Colonic mucosa (tissue), 4 donors: ENCODE results near the gene RBBP7. TPM values are rescaled to one million over a fixed set of nuclear protein-coding genes. Genes with fewer than 3 reads are reported as not detected.

Experiments used
- DNase-seq: peaks from one replicate; pipeline ENCODE4 v3.0.0-alpha.2; 2020
- H3K27ac ChIP-seq: fragments of 200-600 bp; one replicate; pipeline ENCODE4 v1.8.0; 2021
- H3K27me3 ChIP-seq: fragments of 200-600 bp; one replicate; pipeline ENCODE4 v1.8.0; 2021
- H3K36me3 ChIP-seq: fragments of 200-600 bp; one replicate; pipeline ENCODE4 v1.8.0; 2021
- H3K4me1 ChIP-seq: fragments of 200-600 bp; one replicate; pipeline ENCODE4 v1.8.0; 2021; ENCODE audit warnings: mild to moderate bottlenecking
- H3K4me3 ChIP-seq: fragments of 200-600 bp; one replicate; pipeline ENCODE4 v1.8.0; 2021
- H3K9ac ChIP-seq, 2 donors: one replicate each; pipeline ENCODE4 v1.7.0; 2013; ENCODE audit warnings: control low read depth in 2 of 2, low read depth in 2 of 2, low read length in 2 of 2
- H3K9me3 ChIP-seq: fragments of 200-600 bp; one replicate; pipeline ENCODE4 v1.8.0; 2021
- intact Hi-C: fragments of 100-400 bp; cut with DNase I; formaldehyde crosslinking; loops from one replicate; pipeline ENCODE4 v1.14.1; 2022
- total RNA-seq, 2 donors: library from RNA; stranded (reverse); fragmentation: NEBNext Ultra II Directional in 1 of 2; extraction: Animal tissue kit (Norgen Biotek cat#: 25700) in 1 of 2; gene quantifications; one replicate each; pipeline ENCODE4 v1.2.1, GENCODE V29; 2021
- TF ChIP-seq, protein P1 (sequence below): fragments of 200-600 bp; IDR thresholded peaks from one replicate; pipeline ENCODE4 v1.8.0; 2022; ENCODE audit warnings: antibody characterized with exemption, mild to moderate bottlenecking
- donor health status: healthy.
- donor health status: DM: no; HTN: no; CAD: no.
- donor health status: DM: no; HTN: no; CAD: no.

RBBP7 gene
- total RNA-seq, result 100 to 1,000 TPM in 1 of 2 donors, 10 to 100 TPM in 1; 89.3 to 112 TPM

DNA sequence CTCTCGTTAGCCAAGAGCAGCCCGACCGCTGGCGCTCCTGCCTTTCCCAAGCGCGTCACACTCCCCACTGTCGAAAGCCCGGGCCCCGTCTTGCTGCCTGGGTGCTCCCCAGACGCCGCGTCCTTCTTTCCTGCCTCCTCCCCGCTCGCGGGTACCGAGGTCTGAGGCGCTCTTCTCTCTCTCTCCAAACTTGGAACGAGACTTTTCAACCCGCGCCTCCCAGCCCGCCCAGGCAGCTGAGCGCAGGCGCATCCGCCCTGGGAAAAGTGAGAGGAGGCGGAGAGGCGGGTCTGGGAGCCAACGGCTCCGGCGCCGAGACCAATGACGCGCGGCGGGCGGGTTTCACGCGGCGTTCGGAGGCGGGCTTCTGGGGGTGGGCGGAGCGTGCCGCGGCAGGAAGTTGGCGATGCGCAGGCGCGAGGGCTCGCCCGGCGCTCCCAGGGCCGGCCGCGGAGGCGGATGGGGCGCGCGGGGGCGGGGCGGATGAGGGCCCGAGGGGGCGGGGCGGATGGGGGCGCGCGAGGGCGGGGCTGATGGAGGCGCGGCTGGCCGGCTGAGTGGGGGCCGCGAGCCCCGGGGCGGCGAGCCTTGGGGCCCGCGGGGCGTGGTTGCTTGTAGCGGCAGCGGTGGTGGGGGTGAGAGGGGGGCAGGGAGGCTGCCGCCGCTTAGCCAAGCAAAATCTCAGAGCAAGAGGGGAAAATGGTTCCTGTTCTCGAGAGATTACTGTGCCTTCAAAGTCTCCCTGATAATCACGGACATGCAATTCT is at the start of gene RBBP7:
Gene RBBP7 (minus strand): TSS at position 268 of the 767 bp plus-strand sequence. CDS start 309 bp downstream, outside the sequence.
- H3K9me3 ChIP-seq, result no peaks in the 10 kb centered on the region
- peak within 1 kb of the TSS; percentile 54 for H3K4me3 ChIP-seq
- DNase-seq, result peak; percentile 94
- intact Hi-C loops, result loop anchor here (10.0 kb wide), 1 partner anchor 65 kb away; no protein-coding TSS in a partner anchor
- TF ChIP-seq, protein P1, sequence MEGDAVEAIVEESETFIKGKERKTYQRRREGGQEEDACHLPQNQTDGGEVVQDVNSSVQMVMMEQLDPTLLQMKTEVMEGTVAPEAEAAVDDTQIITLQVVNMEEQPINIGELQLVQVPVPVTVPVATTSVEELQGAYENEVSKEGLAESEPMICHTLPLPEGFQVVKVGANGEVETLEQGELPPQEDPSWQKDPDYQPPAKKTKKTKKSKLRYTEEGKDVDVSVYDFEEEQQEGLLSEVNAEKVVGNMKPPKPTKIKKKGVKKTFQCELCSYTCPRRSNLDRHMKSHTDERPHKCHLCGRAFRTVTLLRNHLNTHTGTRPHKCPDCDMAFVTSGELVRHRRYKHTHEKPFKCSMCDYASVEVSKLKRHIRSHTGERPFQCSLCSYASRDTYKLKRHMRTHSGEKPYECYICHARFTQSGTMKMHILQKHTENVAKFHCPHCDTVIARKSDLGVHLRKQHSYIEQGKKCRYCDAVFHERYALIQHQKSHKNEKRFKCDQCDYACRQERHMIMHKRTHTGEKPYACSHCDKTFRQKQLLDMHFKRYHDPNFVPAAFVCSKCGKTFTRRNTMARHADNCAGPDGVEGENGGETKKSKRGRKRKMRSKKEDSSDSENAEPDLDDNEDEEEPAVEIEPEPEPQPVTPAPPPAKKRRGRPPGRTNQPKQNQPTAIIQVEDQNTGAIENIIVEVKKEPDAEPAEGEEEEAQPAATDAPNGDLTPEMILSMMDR, result no peak
- H3K27me3 ChIP-seq, result no peaks in the 10 kb centered on the region
- H3K27ac ChIP-seq, result peak within 1 kb of the TSS; percentile 76
- H3K36me3 ChIP-seq, result no peaks in the 10 kb centered on the region
- H3K4me1 ChIP-seq, result peaks cover 4% of the 10 kb centered on the region
- H3K9ac ChIP-seq, result peak within 1 kb of the TSS; percentile 70 to 81

DNA sequence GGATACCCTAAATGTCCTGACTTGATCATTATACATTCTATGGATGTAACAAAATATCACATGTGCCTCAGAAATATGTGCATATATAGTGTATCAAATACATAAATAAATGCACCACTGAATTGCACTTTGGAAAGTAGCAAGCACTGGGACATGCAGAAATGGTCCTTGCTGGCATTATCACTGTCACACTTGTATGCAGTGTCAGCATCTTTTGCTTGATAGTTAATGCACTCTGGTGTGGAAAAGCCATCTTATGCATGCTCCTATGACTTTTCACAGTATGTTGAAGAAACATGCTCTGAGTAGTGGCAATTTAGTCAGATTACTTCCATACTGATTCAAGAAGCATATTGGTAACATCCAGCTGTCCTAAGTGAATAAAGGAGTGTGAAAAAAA is 48.8 kb upstream of the RBBP7 start:
- Histone ChIP-seq H3K36me3 (no peaks in the 10 kb centered on the region), H3K4me3 (no peak overlapping the region), H3K27me3 (no peaks in the 10 kb centered on the region), H3K4me1 (no peaks in the 10 kb centered on the region), H3K27ac (no peak overlapping the region), H3K9me3 (no peaks in the 10 kb centered on the region), H3K9ac (no peak overlapping the region)
- DNase-seq, result no peak
- intact Hi-C loops, result no loop called here
- TF ChIP-seq, protein P1, result no peak

DNA sequence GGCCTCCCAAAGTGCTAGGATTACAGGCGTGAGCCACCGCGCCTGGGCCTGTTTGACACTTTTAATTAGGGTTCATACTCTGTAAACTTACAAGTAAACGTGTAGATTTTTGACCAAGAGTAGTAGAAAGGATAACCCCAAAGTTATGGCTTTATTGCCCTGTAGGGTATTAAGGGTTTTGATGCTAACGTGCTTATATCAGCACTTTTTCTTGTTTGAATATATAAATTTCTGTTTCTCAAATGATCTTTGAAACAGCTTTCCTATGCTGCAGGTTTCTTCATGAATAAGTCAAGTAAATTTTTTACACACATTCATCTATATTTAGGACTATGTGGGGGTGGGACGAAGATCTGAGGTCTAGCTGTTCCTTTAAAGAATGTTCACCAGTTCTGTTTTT is 47.0 kb upstream of the RBBP7 start:
- DNase-seq, result no peak
- H3K9ac ChIP-seq, result no peak overlapping the region
- TF ChIP-seq, protein P1, result no peak
- no peaks in the 10 kb centered on the region for H3K9me3 ChIP-seq
- H3K4me1 ChIP-seq, result no peaks in the 10 kb centered on the region
- no peaks in the 10 kb centered on the region for H3K27me3 ChIP-seq
- no peaks in the 10 kb centered on the region for H3K36me3 ChIP-seq
- H3K4me3 ChIP-seq, result no peak overlapping the region
- intact Hi-C loops, result no loop called here
- H3K27ac ChIP-seq, result no peak overlapping the region

DNA sequence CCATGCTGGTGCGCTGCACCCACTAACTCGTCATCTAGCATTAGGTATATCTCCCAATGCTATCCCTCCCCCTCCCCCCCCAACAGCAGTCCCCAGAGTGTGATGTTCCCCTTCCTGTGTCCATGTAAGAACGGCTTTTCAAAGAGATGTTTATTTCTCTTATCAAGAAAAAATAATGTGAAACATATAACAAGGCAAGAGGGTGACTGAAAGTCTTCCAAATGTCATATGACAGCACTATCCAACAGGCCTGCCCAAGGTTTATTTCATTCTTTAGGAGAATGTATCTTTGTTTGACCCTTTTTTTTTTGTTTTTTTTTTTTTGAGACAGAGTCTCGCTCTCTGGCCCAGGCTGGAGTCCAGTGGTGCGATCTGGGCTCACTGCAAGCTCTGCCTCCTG is 46.4 kb upstream of the RBBP7 start:
- H3K27me3 ChIP-seq, result no peaks in the 10 kb centered on the region
- TF ChIP-seq, protein P1, result no peak
- H3K4me3 ChIP-seq, result no peak overlapping the region
- no peaks in the 10 kb centered on the region for H3K36me3 ChIP-seq
- DNase-seq, result no peak
- no peaks in the 10 kb centered on the region for H3K4me1 ChIP-seq
- intact Hi-C loops, result no loop called here
- no peaks in the 10 kb centered on the region for H3K9me3 ChIP-seq
- H3K9ac ChIP-seq, result no peak overlapping the region
- H3K27ac ChIP-seq, result no peak overlapping the region

- H3K9me3 ChIP-seq, result no peaks in the 10 kb centered on the region
- DNase-seq, result no peak
- no peak overlapping the region for H3K27ac ChIP-seq
- intact Hi-C loops, result no loop called here
- TF ChIP-seq, protein P1, result no peak
- H3K9ac ChIP-seq, result no peak overlapping the region
- no peaks in the 10 kb centered on the region for H3K27me3 ChIP-seq
- H3K36me3 ChIP-seq, result no peaks in the 10 kb centered on the region
- no peaks in the 10 kb centered on the region for H3K4me1 ChIP-seq
- H3K4me3 ChIP-seq, result no peak overlapping the region
Measured at GRCh38 chrX:16914058-16914457, 43.9 kb upstream of the RBBP7 start.
